ENCODE measurements around the gene ZDHHC24. TPM values are rescaled to one million over a fixed set of nuclear protein-coding genes. Genes with fewer than 3 reads are reported as not detected.

The ZDHHC24 gene
- total and polyA plus RNA-seq, 7 experiments from 2014 or later: 7.8 to 24.5 (median 17.9) TPM

DNA sequence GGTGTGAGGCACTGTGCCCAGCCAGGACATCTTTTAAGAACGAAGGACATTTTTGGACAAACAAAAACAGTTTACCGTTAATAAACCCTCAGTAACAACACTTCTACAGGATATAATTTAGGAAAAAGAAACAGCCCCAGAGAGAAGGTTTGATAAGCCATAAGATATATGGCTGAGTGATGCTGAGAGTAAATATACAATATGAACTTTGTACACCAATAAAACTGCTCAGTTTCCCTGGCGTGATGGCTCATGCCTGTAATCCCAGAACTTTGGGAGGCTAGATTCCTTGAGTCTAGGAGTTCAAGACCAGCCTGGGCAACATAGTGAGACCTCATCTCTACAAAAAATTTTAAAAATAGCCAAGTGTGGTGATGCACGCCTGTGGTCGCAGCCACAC, 47.3 kb downstream of the ZDHHC24 start:
- ATAC-seq: no peak
- ChIA-PET POLR2A (no interaction called here), CTCF (no interaction called here)
- H3K9me3 Mint-ChIP-seq: no peaks in the 10 kb centered on the region
- no peaks in the 10 kb centered on the region for H3K4me1 ChIP-seq (ENCODE audit: control insufficient read depth in 2 of 2, insufficient read depth in 2 of 2, low read length in 2 of 2)
- no peak overlapping the region for H3K4me3 ChIP-seq (ENCODE audit: low read length)
- peaks cover 0 to 31% (median 0%) of the 10 kb centered on the region in 3 experiments for H3K36me3 ChIP-seq (ENCODE audit: control insufficient read depth in 2 of 3, insufficient read depth in 3 of 3, low read length in 3 of 3)
- H3K27ac Mint-ChIP-seq: no peak overlapping the region
- H3K4me1 Mint-ChIP-seq: no peaks in the 10 kb centered on the region
- no peak for DNase-seq
- intact Hi-C loops (cut with micrococcal nuclease): no loop called here
- H3K9me3 ChIP-seq (ENCODE audit: control insufficient read depth in 2 of 3, low read length in 3 of 3): no peaks in the 10 kb centered on the region
- no peaks in the 10 kb centered on the region for H3K27me3 Mint-ChIP-seq
- no peak overlapping the region for H3K4me3 Mint-ChIP-seq
- H3K27ac ChIP-seq (ENCODE audit: low read depth, low read length): no peak overlapping the region
- H3K36me3 Mint-ChIP-seq: peaks cover 0 to 28% (median 8%) of the 10 kb centered on the region in 5 donors
- H3K27me3 ChIP-seq (ENCODE audit: control insufficient read depth in 2 of 2, insufficient read depth in 2 of 2, low read length in 2 of 2): no peaks in the 10 kb centered on the region

DNA sequence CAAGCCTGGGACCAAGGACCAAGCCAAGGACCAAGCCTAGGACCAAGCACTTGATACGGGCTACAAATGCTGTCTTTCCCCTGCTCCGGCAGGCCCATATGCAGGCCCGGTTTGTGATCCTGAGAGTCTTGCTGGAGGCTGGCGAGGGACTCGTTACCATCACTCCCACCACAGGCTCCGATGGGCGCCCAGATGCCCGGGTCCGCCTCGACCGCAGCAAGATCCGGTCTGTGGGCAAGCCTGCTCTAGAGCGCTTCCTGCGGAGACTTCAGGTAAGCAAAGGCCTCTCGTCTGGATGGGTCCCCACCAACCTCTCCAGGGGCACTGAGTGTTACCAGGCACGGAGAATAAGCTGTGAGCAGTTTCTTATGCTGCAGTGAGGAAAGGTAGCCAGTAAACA, 48.6 kb downstream of the ZDHHC24 start:
- POLR2A ChIA-PET: no interaction called here
- ATAC-seq (no peak), DNase-seq (no peak)
- intact Hi-C loops (cut with micrococcal nuclease): no loop called here
- no peaks in the 10 kb centered on the region for H3K4me1 Mint-ChIP-seq
- peaks cover 0 to 44% (median 0%) of the 10 kb centered on the region in 3 experiments for H3K36me3 ChIP-seq (ENCODE audit: control insufficient read depth in 2 of 3, insufficient read depth in 3 of 3, low read length in 3 of 3)
- H3K27ac Mint-ChIP-seq: no peak overlapping the region
- no peaks in the 10 kb centered on the region for H3K9me3 ChIP-seq (ENCODE audit: control insufficient read depth in 2 of 3, low read length in 3 of 3)
- CTCF ChIA-PET: no interaction called here
- H3K27ac ChIP-seq (ENCODE audit: low read depth, low read length): no peak overlapping the region
- no peaks in the 10 kb centered on the region for H3K27me3 ChIP-seq (ENCODE audit: control insufficient read depth in 2 of 2, insufficient read depth in 2 of 2, low read length in 2 of 2)
- no peaks in the 10 kb centered on the region for H3K27me3 Mint-ChIP-seq
- peaks cover 0 to 33% (median 8%) of the 10 kb centered on the region in 5 donors for H3K36me3 Mint-ChIP-seq
- H3K4me3 Mint-ChIP-seq: no peak overlapping the region
- H3K4me1 ChIP-seq (ENCODE audit: control insufficient read depth in 2 of 2, insufficient read depth in 2 of 2, low read length in 2 of 2): no peaks in the 10 kb centered on the region
- H3K4me3 ChIP-seq (ENCODE audit: low read length): no peak overlapping the region
- no peaks in the 10 kb centered on the region for H3K9me3 Mint-ChIP-seq

DNA sequence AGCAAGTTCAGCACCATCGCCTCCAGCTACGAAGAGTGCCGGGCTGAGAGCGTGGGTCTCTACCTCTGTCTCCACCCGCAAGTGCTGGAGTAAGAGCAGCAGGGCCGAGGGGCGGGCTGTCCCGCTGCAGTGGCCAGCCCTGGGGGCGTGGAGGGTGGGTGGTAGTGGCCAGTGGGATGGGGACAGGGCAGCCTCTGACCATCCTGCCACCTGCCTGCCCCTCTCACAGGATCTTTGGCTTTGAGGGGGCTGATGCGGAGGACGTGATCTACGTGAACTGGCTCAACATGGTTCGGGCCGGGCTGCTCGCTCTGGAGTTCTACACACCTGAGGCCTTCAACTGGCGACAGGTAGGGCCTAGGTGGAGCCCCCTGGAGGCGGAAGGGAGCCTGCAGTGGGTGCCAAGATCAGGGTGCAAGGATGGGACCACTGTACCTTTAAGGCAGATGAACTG, 50.4 kb downstream of the ZDHHC24 start:
- Mint-ChIP-seq H3K4me3 (no peak overlapping the region), H3K27me3 (no peaks in the 10 kb centered on the region), H3K27ac (no peak overlapping the region), H3K4me1 (no peaks in the 10 kb centered on the region), H3K9me3 (no peaks in the 10 kb centered on the region), H3K36me3 (peaks cover 0 to 29% (median 8%) of the 10 kb centered on the region in 5 donors)
- Histone ChIP-seq H3K9me3 (ENCODE audit: control insufficient read depth in 2 of 3, low read length in 3 of 3) (no peaks in the 10 kb centered on the region), H3K27ac (ENCODE audit: low read depth, low read length) (no peak overlapping the region), H3K4me1 (ENCODE audit: control insufficient read depth in 2 of 2, insufficient read depth in 2 of 2, low read length in 2 of 2) (no peaks in the 10 kb centered on the region), H3K4me3 (ENCODE audit: low read length) (no peak overlapping the region), H3K36me3 (ENCODE audit: control insufficient read depth in 2 of 3, insufficient read depth in 3 of 3, low read length in 3 of 3) (peaks cover 0 to 59% (median 0%) of the 10 kb centered on the region in 3 experiments), H3K27me3 (ENCODE audit: control insufficient read depth in 2 of 2, insufficient read depth in 2 of 2, low read length in 2 of 2) (no peaks in the 10 kb centered on the region)
- ATAC-seq (no peak), DNase-seq (no peak)
- ChIA-PET CTCF (no interaction called here), POLR2A (no interaction called here)
- intact Hi-C loops (cut with micrococcal nuclease): no loop called here

DNA sequence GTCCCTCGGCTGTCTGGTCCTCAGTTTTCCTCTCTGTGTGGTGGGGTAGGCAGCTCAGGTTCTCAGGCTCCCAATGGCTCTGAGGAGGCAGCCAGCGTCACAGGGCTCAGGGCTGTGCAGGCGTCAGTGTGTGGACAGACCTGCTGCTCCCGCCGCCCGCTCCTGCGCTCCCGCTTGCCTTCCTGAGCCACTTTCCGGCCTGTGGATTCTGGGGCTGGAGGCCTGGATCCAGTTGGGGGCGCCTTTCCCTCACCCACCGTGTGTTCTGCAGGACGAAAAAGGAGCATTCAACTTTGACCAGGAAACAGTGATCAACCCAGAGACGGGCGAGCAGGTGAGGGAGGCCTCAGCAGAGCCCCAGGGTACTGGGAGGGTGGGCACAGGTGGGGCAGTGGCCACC, 50.9 kb downstream of the ZDHHC24 start:
- H3K9me3 Mint-ChIP-seq: no peaks in the 10 kb centered on the region
- ChIA-PET CTCF (no interaction called here), POLR2A (no interaction called here)

DNA sequence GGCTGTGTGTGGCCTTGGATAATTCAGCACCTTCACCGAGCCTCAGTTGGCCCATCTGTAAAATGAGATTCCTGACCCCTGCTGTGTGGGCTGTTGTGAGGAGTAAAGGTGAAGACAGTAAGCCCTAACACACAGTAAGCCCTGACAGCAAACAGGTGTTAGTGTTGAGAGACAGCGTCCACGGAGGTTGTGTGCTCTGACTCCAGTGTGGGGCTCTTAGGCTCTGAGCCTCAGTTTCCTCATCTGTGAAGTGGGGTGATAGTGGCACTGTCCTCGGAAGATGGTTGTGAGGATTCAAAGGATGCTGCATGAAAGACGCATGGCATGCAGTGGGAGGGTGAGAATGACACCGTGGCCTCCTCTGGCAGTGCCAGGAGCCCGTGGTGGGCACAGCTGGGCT, 51.4 kb downstream of the ZDHHC24 start:
- H3K9me3 Mint-ChIP-seq: no peaks in the 10 kb centered on the region
- no peak overlapping the region for H3K27ac Mint-ChIP-seq
- H3K27ac ChIP-seq (ENCODE audit: low read depth, low read length): no peak overlapping the region
- no peaks in the 10 kb centered on the region for H3K4me1 ChIP-seq (ENCODE audit: control insufficient read depth in 2 of 2, insufficient read depth in 2 of 2, low read length in 2 of 2)
- intact Hi-C loops (cut with micrococcal nuclease): no loop called here
- no peak overlapping the region for H3K4me3 ChIP-seq (ENCODE audit: low read length)
- no peaks in the 10 kb centered on the region for H3K4me1 Mint-ChIP-seq
- peaks cover 0 to 63% (median 0%) of the 10 kb centered on the region in 3 experiments for H3K36me3 ChIP-seq (ENCODE audit: control insufficient read depth in 2 of 3, insufficient read depth in 3 of 3, low read length in 3 of 3)
- DNase-seq: no peak
- POLR2A ChIA-PET: no interaction called here
- CTCF ChIA-PET: no interaction called here
- H3K36me3 Mint-ChIP-seq: peaks cover 0 to 26% (median 8%) of the 10 kb centered on the region in 5 donors
- no peaks in the 10 kb centered on the region for H3K27me3 ChIP-seq (ENCODE audit: control insufficient read depth in 2 of 2, insufficient read depth in 2 of 2, low read length in 2 of 2)
- H3K27me3 Mint-ChIP-seq: no peaks in the 10 kb centered on the region
- no peak for ATAC-seq
- H3K4me3 Mint-ChIP-seq: no peak overlapping the region
- no peaks in the 10 kb centered on the region for H3K9me3 ChIP-seq (ENCODE audit: control insufficient read depth in 2 of 3, low read length in 3 of 3)

More for the DNA sequence above, 50.9 kb downstream of the ZDHHC24 start:
- Histone ChIP-seq H3K27me3 (ENCODE audit: control insufficient read depth in 2 of 2, insufficient read depth in 2 of 2, low read length in 2 of 2) (no peaks in the 10 kb centered on the region), H3K4me1 (ENCODE audit: control insufficient read depth in 2 of 2, insufficient read depth in 2 of 2, low read length in 2 of 2) (no peaks in the 10 kb centered on the region), H3K36me3 (ENCODE audit: control insufficient read depth in 2 of 3, insufficient read depth in 3 of 3, low read length in 3 of 3) (peaks cover 0 to 59% (median 0%) of the 10 kb centered on the region in 3 experiments), H3K27ac (ENCODE audit: low read depth, low read length) (no peak overlapping the region), H3K9me3 (ENCODE audit: control insufficient read depth in 2 of 3, low read length in 3 of 3) (no peaks in the 10 kb centered on the region), H3K4me3 (ENCODE audit: low read length) (no peak overlapping the region)
- Mint-ChIP-seq H3K4me3 (no peak overlapping the region), H3K27ac (no peak overlapping the region), H3K27me3 (no peaks in the 10 kb centered on the region), H3K4me1 (no peaks in the 10 kb centered on the region), H3K36me3 (peaks cover 0 to 28% (median 9%) of the 10 kb centered on the region in 5 donors)
- ATAC-seq (no peak), DNase-seq (no peak)
- intact Hi-C loops (cut with micrococcal nuclease): no loop called here

DNA sequence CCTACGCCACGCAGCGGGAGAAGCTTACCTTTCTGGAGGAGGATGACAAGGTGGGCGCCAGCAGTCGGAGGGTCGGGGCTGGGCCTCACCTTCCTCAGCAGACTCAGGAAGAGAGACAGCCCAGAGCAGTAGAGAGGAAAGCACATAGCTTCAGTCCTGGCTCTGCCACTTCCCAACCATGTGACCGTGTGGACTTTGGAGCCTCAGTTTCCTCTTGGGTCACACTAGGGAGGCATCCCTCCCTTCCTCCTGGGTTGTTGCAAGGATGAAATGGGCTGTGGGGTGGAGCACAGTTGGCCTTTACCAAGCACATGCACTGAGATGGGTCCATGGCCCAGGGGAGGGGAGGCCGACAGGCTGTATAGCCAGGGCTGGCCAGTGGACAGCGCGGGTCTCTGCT, 52.7 kb downstream of the ZDHHC24 start:
- Histone ChIP-seq H3K27me3 (ENCODE audit: control insufficient read depth in 2 of 2, insufficient read depth in 2 of 2, low read length in 2 of 2) (no peaks in the 10 kb centered on the region), H3K36me3 (ENCODE audit: control insufficient read depth in 2 of 3, insufficient read depth in 3 of 3, low read length in 3 of 3) (peaks cover 0 to 75% (median 0%) of the 10 kb centered on the region in 3 experiments), H3K9me3 (ENCODE audit: control insufficient read depth in 2 of 3, low read length in 3 of 3) (no peaks in the 10 kb centered on the region), H3K27ac (ENCODE audit: low read depth, low read length) (no peak overlapping the region), H3K4me3 (ENCODE audit: low read length) (no peak overlapping the region), H3K4me1 (ENCODE audit: control insufficient read depth in 2 of 2, insufficient read depth in 2 of 2, low read length in 2 of 2) (no peaks in the 10 kb centered on the region)
- H3K36me3 Mint-ChIP-seq: peaks cover 0 to 30% (median 7%) of the 10 kb centered on the region in 5 donors
- no peak for ATAC-seq
- no peak overlapping the region for H3K4me3 Mint-ChIP-seq
- intact Hi-C loops (cut with micrococcal nuclease): no loop called here
- no peak for DNase-seq
- ChIA-PET CTCF (no interaction called here), POLR2A (no interaction called here)
- H3K4me1 Mint-ChIP-seq: no peaks in the 10 kb centered on the region
- H3K27ac Mint-ChIP-seq: no peak overlapping the region
- H3K27me3 Mint-ChIP-seq: no peaks in the 10 kb centered on the region
- H3K9me3 Mint-ChIP-seq: no peaks in the 10 kb centered on the region

DNA sequence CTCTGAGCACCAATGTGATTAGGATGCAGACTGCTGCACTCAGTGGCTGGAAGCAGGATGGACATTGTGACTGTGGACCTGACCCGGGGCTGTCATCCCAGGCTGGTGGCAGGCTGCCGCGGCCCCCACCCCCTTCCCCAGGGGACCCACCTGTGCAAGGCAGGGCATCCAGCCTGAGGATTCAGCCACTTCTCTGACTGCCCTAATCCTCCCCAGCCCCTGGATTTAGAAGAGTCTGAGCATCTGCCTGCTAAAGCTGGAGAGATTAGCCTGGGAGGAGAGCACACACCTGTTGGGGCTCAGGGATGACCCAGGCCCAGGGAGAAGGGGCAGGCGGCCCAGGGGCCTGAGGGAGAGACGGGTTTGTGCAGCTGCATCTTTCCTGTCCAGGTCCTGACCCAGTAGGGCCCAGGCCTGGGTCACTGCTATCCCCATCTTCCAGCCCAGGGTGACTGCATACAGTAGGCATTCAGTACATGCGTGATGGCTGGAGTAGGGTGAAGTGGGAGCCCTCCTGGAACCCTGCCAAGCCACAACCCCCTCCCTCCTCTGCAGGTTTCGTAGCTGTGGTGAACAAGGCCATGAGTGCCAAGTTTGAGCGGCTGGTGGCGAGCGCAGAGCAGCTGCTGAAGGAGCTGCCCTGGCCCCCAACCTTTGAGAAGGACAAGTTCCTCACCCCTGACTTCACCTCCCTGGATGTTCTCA, 53.5 kb downstream of the ZDHHC24 start:
- DNase-seq (no peak), ATAC-seq (no peak)
- H3K9me3 ChIP-seq (ENCODE audit: control insufficient read depth in 2 of 3, low read length in 3 of 3): no peaks in the 10 kb centered on the region
- intact Hi-C loops (cut with micrococcal nuclease): no loop called here
- peaks cover 0 to 79% (median 0%) of the 10 kb centered on the region in 3 experiments for H3K36me3 ChIP-seq (ENCODE audit: control insufficient read depth in 2 of 3, insufficient read depth in 3 of 3, low read length in 3 of 3)
- CTCF ChIA-PET: no interaction called here
- no peaks in the 10 kb centered on the region for H3K4me1 ChIP-seq (ENCODE audit: control insufficient read depth in 2 of 2, insufficient read depth in 2 of 2, low read length in 2 of 2)
- Mint-ChIP-seq H3K4me3 (no peak overlapping the region), H3K36me3 (peaks cover 0 to 32% (median 7%) of the 10 kb centered on the region in 5 donors), H3K27me3 (no peaks in the 10 kb centered on the region), H3K27ac (no peak overlapping the region), H3K9me3 (no peaks in the 10 kb centered on the region), H3K4me1 (no peaks in the 10 kb centered on the region)
- no peak overlapping the region for H3K27ac ChIP-seq (ENCODE audit: low read depth, low read length)
- no peak overlapping the region for H3K4me3 ChIP-seq (ENCODE audit: low read length)
- POLR2A ChIA-PET: no interaction called here
- no peaks in the 10 kb centered on the region for H3K27me3 ChIP-seq (ENCODE audit: control insufficient read depth in 2 of 2, insufficient read depth in 2 of 2, low read length in 2 of 2)
